Regular cardiac myocyte (primary cell): ENCODE measurements around the gene HAUS6. TPM values are rescaled to one million over a fixed set of nuclear protein-coding genes. Genes with fewer than 3 reads are reported as not detected.

Experiments
- total RNA-seq: library from RNA; depleted of rRNA; stranded (reverse); fragments of >200 nt; gene quantifications from 2 replicates; pipeline ENCODE4 v1.2.3, GENCODE V29; 2014

Gene HAUS6, protein sequence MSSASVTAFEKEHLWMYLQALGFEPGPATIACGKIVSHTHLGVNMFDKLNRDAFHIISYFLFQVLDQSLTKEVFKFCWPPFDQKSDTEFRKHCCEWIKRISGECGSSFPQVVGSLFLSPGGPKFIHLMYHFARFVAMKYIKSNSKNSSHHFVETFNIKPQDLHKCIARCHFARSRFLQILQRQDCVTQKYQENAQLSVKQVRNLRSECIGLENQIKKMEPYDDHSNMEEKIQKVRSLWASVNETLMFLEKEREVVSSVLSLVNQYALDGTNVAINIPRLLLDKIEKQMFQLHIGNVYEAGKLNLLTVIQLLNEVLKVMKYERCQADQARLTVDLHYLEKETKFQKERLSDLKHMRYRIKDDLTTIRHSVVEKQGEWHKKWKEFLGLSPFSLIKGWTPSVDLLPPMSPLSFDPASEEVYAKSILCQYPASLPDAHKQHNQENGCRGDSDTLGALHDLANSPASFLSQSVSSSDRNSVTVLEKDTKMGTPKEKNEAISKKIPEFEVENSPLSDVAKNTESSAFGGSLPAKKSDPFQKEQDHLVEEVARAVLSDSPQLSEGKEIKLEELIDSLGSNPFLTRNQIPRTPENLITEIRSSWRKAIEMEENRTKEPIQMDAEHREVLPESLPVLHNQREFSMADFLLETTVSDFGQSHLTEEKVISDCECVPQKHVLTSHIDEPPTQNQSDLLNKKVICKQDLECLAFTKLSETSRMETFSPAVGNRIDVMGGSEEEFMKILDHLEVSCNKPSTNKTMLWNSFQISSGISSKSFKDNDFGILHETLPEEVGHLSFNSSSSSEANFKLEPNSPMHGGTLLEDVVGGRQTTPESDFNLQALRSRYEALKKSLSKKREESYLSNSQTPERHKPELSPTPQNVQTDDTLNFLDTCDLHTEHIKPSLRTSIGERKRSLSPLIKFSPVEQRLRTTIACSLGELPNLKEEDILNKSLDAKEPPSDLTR
- total RNA-seq, result 14.9 and 19.9 TPM in 2 replicates

GRCh38 chr9:19102631-19103345 is at the start of gene HAUS6:
TSS of gene HAUS6 (minus strand) at chr9:19102904. CDS start at chr9:19102651, 253 bp downstream.

GRCh38 chr9:19048966-19049916 is 53.5 kb downstream of the HAUS6 start, which contains the start of gene RRAGA:
TSS of gene RRAGA (plus strand) at chr9:19049427. CDS start at chr9:19049660, 233 bp downstream.

GRCh38 chr9:19033015-19033414 is 69.7 kb downstream of the HAUS6 start, which contains the start of gene SAXO1:
TSS of gene SAXO1 (minus strand) at chr9:19033209. CDS start at chr9:19032908, 301 bp downstream.

Other genes with a start within 250 kb of the HAUS6 start
- gene SAXO1, start 69.7 kb downstream of the HAUS6 start, total RNA-seq, result under 0.01 TPM in 1 of 2 replicates, not detected in the other
- 42.3 and 103 TPM in 2 replicates for gene RRAGA, start 53.5 kb downstream of the HAUS6 start, total RNA-seq
- 132 and 2,811 TPM in 2 replicates for gene PLIN2, start 24.6 kb upstream of the HAUS6 start, total RNA-seq
- gene DENND4C, start 127.8 kb upstream of the HAUS6 start, total RNA-seq, result 40.5 and 86.0 TPM in 2 replicates